ENCODE data around the gene RAB26. TPM values are rescaled to one million over a fixed set of nuclear protein-coding genes. Genes with fewer than 3 reads are reported as not detected.

The RAB26 gene
- total and polyA plus RNA-seq, 2 of the 13 experiments (the other 11 are each of a cell fraction or from before 2014, with no cell fraction given): 0.86 to 3.6 TPM

GRCh38 chr16:2157480-2158261 lies 9.2 kb downstream of the RAB26 start (continued):
- 0 out of 2 replicates have a peak, but pooled peaks have one; percentile 38 for TF ChIP-seq ZBTB43 (CRISPR knock-in tag; conservative IDR thresholded peaks at IDR 0.05)
- TF ChIP-seq ZNF784 (CRISPR knock-in tag; IDR thresholded peaks at IDR 0.05; ENCODE audit: borderline replicate concordance): no peak
- no peak for TF ChIP-seq E2F5 (CRISPR knock-in tag; conservative IDR thresholded peaks at IDR 0.05)
- TF ChIP-seq GRHL1 (CRISPR knock-in tag; conservative IDR thresholded peaks at IDR 0.05): no peak
- TF ChIP-seq TBX3 (IDR thresholded peaks at IDR 0.05; ENCODE audit: borderline replicate concordance): no peak
- TF ChIP-seq ZNF772 (CRISPR knock-in tag; IDR thresholded peaks at IDR 0.05): peak; percentile 84
- TF ChIP-seq ZNF563 (CRISPR knock-in tag; IDR thresholded peaks at IDR 0.05): 0 out of 2 replicates have a peak, but pooled peaks have one; percentile 21
- TF ChIP-seq ZNF432 (CRISPR knock-in tag; IDR thresholded peaks at IDR 0.05; ENCODE audit: borderline replicate concordance): no peak
- TF ChIP-seq, protein P1, sequence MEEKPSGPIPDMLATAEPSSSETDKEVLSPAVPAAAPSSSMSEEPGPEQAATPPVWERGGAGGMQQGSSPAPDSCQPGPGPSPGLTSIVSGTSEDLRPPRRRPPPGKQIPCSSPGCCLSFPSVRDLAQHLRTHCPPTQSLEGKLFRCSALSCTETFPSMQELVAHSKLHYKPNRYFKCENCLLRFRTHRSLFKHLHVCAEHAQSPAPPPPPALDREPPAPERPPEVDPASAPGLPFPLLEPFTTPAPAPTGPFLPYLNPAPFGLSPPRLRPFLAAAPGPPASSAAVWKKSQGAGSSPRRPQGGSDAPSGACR (CRISPR knock-in tag; IDR thresholded peaks at IDR 0.05): peak; percentile 64; the same call in 1 of the 2 replicates
- peak; percentile 92; the same call in 1 of the 2 replicates for TF ChIP-seq ARID4A (CRISPR knock-in tag; IDR thresholded peaks at IDR 0.05; ENCODE audit: borderline replicate concordance)
- TF ChIP-seq, protein P2, sequence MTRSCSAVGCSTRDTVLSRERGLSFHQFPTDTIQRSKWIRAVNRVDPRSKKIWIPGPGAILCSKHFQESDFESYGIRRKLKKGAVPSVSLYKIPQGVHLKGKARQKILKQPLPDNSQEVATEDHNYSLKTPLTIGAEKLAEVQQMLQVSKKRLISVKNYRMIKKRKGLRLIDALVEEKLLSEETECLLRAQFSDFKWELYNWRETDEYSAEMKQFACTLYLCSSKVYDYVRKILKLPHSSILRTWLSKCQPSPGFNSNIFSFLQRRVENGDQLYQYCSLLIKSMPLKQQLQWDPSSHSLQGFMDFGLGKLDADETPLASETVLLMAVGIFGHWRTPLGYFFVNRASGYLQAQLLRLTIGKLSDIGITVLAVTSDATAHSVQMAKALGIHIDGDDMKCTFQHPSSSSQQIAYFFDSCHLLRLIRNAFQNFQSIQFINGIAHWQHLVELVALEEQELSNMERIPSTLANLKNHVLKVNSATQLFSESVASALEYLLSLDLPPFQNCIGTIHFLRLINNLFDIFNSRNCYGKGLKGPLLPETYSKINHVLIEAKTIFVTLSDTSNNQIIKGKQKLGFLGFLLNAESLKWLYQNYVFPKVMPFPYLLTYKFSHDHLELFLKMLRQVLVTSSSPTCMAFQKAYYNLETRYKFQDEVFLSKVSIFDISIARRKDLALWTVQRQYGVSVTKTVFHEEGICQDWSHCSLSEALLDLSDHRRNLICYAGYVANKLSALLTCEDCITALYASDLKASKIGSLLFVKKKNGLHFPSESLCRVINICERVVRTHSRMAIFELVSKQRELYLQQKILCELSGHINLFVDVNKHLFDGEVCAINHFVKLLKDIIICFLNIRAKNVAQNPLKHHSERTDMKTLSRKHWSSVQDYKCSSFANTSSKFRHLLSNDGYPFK (CRISPR knock-in tag; IDR thresholded peaks at IDR 0.05; ENCODE audit: borderline replicate concordance): peak; percentile 54; the same call in 1 of the 2 replicates
- peak; percentile 87 for TF ChIP-seq THAP11 (CRISPR knock-in tag; IDR thresholded peaks at IDR 0.05)
- 0 out of 2 replicates have a peak, but pooled peaks have one; percentile 65 for TF ChIP-seq ARID2 (CRISPR knock-in tag; IDR thresholded peaks at IDR 0.05; ENCODE audit: borderline replicate concordance)
